GM19438 (cell line): Measurements from ENCODE around the gene GRAMD1A.

ENCODE experiments used
- ATAC-seq: cut with Tn5 transposase; IDR thresholded peaks from one replicate; pipeline ENCODE4 v1.9.1; 2021; ENCODE audit warnings: low read depth; ENCODE audit not compliant: unreplicated experiment

GRAMD1A gene

DNA sequence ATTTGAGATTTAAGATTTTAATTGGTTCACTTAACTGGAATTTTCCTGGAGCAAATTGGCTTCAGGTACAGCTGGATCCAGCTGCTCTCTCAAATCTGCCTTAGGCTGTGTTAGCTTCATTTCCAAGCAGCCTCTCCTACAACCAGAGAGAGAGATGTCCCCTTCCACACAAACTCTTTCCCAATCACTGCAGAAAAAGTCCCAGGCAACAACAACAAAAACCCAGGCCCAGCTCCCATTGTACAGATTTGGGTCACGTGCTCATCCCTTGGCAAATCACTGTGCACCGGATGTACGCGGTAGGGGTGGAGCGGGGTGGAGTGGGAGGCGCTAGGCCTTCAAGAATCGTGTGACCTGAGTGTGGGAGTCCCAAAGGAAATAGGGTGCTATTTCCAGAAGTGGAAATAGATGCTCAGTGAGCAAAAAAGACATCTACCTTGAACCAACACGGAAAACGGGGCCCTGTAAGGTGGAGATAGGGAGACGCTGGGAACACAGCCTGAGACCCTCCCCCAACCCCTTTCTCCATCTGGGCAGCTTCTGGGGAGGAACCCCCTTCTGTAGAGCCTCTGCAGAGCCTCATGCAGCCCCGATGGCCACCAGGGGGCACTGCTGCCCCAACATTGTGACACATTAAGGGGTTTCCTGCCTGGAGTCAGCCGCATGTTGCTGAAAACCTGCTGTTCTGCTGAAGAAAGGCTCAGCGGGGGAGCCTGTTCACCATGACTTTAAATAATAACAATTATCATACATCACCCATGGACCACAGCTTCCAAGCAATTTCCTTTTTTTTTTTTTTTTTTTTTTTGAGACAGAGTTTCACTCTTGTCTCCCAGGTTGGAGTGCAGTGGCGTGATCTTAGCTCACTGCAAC lies 66.8 kb downstream of the GRAMD1A start:
- ATAC-seq = peak; percentile 78

DNA sequence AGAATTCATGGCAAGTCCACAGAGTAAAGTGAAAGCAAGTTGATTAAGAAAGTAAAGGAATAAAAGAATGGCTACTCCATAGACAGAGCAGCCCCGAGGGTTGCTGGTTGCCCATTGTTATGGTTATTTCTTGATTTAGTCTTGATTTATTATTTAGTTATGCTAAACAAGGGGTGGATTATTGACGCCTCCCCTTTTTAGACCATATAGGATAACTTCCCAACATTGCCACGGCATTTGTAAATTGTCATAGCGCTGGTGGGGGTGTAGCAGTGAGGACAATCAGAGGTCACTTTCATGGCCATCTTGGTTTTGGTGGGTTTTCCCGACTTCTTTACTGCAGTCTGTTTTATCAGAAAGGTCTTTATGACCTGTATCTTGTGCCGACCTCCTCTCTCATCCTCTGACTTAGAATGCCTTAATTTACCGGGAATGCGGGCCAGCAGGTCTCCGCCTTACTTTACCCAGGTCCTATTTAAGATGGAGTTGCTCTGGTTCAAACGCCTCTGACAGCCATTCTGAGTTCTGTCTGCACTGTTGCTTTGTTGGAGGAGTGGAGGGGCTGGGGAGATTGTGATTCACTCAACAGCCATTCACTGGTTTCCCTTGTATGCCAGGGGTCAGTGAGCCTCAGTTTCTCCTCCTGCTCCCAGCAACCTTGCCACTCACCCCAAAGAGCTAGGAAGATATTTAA lies 69.0 kb downstream of the GRAMD1A start:
- ATAC-seq = no peak

DNA sequence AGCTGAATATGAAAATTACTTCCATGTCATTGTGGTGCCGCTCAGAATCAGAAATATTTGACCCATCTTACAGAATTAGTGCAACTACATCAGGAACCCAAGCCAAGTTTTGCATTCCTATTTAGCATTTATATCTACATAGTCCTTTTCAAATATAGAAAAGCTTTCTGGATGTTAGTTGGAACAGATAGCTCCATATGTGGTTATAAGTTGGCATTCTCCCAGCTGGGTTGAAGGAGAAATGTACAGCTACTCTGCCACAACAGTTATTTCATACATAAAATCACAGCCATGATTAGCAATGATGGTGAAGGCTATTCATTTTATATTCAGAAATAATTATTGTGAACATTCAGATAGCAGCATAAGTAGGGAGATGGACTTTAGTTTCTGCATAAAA lies 69.6 kb downstream of the GRAMD1A start:
- ATAC-seq = no peak

DNA sequence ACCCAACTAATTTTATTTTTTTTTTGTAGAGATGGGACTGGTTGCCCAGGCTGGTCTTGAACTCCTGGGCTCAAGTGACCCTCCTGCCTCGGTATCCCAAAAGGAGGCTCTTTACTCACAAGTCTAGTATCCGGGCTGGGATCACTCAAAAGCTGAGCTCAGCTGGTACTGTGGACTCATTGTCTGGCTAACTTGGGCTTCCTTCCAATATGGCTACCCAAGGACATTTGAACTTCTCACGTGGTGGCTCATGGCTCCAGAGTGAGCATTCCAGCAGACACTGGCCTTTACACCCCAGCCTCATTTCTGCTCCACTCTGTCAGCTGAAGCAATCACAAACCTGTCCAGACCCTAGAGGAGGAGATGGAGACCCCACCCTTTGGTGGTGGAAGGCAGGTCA lies 70.3 kb downstream of the GRAMD1A start:
- ATAC-seq = no peak

DNA sequence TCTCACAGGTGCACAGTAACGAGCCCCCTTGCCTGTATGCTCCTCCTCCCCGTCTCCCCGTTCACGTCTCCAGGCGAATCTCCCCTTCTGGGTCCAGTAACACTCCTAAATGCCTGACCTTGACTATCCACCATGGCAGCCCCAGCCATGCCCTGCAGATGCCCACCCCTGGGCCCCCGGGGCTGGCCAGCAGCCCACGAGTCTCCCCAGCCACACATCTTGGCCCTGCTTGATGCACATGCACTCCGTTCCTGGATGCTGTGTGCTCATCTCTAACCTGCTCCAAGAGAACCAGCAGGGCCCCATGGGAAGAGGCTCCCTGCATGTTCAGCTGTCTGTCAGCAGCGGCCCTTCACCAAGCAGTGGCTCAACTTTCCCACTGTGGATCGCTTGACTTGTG lies 73.4 kb downstream of the GRAMD1A start:
- ATAC-seq = no peak

DNA sequence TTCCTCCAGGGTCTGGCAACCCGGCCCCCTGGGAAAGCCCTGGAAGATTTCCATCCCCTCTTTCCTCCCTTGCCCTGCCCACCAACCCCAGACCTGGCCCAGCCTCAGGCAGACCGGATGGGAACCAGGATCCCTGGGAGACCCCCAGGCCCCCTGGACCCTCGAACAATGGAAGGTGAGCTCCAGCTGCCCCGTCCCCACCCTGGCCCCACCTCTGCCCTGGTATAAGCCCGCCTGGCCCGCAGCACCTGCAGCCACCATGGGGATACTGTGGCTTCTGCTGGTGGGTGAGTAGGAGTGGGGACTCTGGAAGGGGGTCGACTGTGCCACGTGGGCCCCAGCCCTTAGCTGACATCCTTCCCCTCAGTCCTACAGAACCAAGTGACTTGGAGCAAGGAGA lies 73.8 kb downstream of the GRAMD1A start:
- ATAC-seq = no peak

DNA sequence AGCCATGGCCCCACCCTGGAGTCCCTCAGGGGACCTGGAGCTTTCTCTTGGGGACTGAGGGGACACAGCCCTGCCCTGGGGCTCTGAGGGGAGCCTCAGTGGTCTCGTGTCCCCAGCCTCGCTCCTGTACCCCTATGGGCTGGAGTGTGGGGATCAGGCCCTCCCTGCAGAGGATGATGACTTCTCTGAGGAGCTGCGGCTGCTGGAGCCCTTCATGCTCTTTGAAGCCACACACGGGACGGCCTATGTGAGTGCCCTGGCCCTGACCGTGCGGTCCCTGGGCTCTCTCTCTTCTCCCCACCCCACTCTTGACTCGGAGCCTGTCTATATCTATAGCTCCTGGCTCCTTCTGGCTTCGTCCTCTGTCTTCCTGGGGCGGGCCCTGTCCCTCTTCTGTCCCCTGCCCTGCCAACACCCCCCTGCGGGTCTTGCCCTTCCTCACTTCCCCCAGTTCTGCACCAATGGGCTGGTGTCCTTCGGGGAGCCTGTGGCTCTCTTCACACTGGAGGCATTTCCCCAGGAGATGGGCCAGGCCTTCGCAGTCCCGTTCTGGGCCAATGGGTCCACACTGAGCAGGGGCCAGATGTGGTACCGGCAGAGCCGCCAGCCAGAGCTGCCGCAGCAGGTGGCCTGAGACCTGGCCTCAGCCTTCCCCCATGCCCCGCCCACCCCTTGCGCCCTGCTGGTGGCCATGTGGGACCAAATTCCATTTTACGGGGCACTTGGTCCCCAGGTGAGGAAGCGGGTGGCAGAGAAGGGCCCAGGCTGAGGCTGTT lies 74.5 kb downstream of the GRAMD1A start:
- ATAC-seq = no peak

DNA sequence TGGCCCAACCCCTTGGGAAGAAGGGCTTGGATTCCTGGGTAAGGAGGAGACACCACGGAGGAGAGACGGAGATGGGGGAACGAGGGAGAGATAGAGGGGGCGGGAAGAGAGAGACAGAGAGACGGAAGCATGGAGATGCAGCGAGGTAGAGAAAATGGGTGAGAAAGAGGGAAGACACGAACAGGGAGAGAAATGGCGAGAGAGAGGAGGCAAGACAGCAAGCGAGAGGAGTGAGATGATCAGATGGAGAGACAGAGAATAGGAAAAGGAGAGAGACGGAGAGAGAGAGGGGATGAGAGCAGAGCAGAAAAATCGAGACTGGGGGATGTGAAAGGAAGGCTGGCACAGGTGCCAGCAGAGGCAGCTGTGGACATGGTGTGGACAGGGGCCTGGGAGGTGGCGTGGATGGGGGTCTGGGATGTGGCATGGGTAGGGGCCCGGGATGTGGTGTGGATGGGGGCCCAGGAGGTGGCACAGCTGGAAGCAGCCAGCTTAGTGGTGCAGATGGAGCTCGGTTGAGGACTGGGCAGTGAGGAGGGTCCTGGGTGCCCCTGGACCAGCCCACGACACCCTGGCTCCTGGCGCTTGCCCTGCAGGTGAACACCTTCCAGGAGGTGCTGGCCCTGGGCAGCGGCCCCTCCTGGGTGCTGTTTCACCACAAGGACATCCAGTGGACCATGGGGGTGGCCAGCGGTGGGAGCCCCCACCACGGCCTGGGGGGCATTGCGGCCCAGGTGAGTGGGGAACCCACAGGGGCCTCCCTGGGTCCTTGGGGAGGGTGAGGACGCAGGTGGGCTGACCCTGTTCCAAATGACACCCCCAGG lies 75.3 kb downstream of the GRAMD1A start:
- no peak for ATAC-seq

DNA sequence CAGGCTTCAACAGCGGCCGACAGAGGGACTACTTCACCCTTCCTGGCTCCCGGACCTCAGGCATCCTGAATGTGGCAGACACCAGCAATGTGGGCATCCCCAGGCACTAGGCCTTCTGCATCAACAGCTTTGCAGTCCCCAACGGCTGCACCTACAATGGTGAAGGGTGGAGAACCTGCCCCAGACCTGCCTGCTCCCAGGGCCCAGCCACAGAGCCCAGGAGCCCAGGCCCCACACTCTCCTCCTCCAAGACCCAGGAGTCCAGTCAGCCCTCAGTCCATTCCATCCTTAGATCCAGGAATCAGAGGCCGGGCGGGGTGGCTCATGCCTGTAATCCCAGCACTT lies 75.9 kb downstream of the GRAMD1A start:
- ATAC-seq = no peak
